Astrocyte of the cerebellum (primary cell): Measurements from ENCODE around the gene CACNA1B.
"Not testable (repeated sequence)": the region's sequence is repeated elsewhere in the genome, so short reads cannot be mapped to it uniquely, and the experiment has no call there.

Experiments
- DNase-seq: peaks from one replicate; pipeline ENCODE4 v3.0.0-alpha.2; 2011; ENCODE audit warnings: low read depth
- H3K4me3 ChIP-seq: 2 replicates; pipeline ENCODE4 v1.5.1; 2011; ENCODE audit warnings: mild to moderate bottlenecking, low read depth, low read length, moderate library complexity
- in situ Hi-C: cut with HindIII; loops from 2 replicates; pipeline ENCODE4 v1.10.0; 2017; ENCODE audit warnings: low sequenced_read_pairs
- TF ChIP-seq, protein P1 (sequence below): IDR thresholded peaks from 2 replicates; pipeline ENCODE4 v1.5.1; 2012; ENCODE audit warnings: low read length, low read depth, moderate library complexity, mild to moderate bottlenecking; ENCODE audit errors: missing control alignments

Gene CACNA1B

DNA sequence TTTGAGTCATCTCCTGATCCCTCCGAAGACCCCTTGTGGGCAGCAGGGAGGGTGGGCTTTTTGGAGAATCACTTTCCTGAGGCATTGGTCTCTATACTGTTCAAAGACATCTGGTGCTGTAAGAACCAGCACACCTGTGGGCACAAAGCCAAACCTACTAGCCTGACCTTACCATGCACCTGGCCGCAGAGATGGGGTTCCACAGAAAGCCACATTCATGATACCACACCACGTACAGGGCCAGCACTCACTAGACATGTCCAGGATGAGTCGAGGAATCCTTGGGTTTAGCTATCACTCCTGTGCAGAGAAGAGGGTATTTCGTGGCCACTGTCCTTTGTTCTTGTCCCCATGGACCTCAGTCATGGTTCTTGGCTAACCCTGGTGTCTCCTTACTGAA lies 203.4 kb downstream of the CACNA1B start:
- H3K4me3 ChIP-seq = no peak overlapping the region
- TF ChIP-seq, protein P1, sequence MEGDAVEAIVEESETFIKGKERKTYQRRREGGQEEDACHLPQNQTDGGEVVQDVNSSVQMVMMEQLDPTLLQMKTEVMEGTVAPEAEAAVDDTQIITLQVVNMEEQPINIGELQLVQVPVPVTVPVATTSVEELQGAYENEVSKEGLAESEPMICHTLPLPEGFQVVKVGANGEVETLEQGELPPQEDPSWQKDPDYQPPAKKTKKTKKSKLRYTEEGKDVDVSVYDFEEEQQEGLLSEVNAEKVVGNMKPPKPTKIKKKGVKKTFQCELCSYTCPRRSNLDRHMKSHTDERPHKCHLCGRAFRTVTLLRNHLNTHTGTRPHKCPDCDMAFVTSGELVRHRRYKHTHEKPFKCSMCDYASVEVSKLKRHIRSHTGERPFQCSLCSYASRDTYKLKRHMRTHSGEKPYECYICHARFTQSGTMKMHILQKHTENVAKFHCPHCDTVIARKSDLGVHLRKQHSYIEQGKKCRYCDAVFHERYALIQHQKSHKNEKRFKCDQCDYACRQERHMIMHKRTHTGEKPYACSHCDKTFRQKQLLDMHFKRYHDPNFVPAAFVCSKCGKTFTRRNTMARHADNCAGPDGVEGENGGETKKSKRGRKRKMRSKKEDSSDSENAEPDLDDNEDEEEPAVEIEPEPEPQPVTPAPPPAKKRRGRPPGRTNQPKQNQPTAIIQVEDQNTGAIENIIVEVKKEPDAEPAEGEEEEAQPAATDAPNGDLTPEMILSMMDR = no peak
- in situ Hi-C loops = no loop called here
- DNase-seq = no peak

DNA sequence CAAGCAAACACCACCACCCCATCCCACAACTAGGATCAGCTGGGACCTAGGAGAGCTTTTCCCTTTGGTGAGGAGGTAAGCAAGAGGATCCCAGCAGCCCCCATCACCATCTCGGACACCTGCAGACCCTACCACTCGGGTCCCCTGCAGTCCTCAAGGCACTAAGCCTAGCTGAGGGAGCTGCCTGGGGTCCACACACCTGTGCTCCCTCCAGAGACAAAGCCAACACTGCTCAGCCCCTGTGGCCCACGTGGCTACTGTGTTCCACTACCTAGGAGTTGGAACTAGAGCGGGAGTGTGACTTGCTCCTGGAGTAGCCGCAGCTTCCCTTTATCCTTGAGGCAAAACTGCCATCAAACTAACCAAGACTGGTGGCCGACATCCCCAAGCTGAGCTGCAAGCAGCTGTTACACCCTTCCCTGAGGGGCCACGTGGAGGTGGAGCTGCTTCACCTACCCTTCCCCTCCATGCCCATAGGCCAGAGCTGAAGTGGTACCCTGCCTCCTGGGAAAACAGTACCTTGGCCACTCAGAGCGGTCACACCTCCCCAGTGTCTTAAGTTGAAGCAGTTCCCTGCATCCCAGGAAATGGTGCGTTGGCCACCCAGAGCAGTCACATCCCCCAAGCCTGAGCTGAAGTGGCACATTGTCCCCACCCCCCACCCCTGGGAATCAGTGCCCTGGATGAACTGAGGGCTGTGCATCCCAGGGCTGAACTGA lies 205.5 kb downstream of the CACNA1B start:
- in situ Hi-C loops = no loop called here
- DNase-seq = no peak
- H3K4me3 ChIP-seq = no peak overlapping the region
- TF ChIP-seq, protein P1 = no peak

DNA sequence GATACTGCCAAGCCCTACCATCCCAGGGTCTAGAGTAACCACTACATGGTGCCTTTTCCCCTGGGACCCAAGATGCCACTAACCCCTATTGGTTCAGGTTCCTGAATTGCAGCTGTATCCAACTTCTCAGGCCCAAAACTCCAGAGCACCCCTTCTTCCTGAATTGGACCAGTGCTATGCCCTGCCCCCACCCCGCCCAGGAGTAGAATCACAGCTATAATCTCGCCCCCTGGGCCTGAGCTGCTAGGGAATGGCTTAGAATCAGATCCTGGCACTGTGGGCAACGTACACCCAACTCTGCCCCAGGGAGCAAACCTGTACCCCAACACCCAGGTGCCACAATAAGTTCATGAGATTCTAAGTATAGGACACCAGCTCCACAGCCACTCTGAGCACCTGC lies 206.3 kb downstream of the CACNA1B start:
- no peak for DNase-seq
- H3K4me3 ChIP-seq = no peak overlapping the region
- in situ Hi-C loops = no loop called here
- TF ChIP-seq, protein P1 = no peak

DNA sequence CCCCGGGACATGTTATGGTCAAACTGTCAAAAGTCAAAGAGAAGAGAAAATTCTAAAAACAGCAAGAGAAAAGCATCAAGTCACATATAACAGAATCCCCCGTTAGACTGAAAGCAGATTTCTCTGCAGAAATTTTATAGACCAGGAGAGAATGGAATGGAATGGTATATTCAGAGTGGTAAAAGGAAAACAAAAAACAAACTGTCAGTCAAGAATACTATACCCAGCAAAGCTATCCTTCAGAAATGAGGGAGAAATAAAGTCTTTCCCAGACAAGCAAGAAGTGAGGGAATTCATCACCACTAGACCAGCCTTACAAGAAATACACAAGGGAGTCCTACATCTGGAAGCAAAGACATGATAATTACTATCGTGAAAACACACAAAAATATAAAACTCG lies 208.0 kb downstream of the CACNA1B start:
- in situ Hi-C loops = no loop called here
- H3K4me3 ChIP-seq = no peak overlapping the region
- TF ChIP-seq, protein P1 = no peak
- no peak for DNase-seq

DNA sequence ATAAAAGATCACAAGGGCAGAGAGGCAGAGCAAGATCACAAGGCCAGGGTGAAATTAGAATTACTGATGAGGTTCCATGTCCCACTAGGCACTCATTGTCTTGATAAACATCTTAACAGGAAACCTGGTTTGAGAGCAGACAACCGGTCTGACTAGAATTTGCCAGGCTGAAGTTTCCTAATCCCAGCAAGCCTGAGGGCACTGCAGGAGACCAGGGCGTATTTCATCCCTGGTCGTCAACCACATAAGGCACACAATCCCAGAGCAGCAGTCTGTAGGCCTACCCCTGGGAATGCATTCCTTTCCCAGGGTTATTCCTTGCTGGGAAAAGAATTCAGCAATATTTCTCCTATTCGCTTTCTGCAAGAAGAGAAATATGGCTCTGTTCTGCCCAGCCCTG lies 214.5 kb downstream of the CACNA1B start:
- DNase-seq, H3K4me3 ChIP-seq, in situ Hi-C loops: not testable (repeated sequence)

DNA sequence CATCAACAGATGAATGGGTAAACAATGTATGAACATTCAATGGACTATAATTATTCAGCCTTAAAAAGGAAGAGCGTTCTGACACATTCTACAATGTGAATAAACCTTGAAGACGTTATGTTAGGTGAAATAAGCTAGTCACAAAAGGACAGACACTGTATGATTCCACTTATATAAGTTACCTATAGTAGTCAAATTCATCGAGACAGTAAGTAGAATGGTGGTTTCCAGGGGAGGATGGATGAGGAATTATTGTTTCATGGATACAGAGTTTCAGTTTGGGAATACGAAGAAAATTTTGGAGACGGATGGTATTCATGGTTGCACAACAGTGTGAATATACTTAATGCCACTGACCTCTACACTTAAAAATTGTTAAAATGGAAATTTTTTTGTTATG lies 216.4 kb downstream of the CACNA1B start:
- H3K4me3 ChIP-seq = no peak overlapping the region
- in situ Hi-C loops = no loop called here
- TF ChIP-seq, protein P1 = no peak
- no peak for DNase-seq

DNA sequence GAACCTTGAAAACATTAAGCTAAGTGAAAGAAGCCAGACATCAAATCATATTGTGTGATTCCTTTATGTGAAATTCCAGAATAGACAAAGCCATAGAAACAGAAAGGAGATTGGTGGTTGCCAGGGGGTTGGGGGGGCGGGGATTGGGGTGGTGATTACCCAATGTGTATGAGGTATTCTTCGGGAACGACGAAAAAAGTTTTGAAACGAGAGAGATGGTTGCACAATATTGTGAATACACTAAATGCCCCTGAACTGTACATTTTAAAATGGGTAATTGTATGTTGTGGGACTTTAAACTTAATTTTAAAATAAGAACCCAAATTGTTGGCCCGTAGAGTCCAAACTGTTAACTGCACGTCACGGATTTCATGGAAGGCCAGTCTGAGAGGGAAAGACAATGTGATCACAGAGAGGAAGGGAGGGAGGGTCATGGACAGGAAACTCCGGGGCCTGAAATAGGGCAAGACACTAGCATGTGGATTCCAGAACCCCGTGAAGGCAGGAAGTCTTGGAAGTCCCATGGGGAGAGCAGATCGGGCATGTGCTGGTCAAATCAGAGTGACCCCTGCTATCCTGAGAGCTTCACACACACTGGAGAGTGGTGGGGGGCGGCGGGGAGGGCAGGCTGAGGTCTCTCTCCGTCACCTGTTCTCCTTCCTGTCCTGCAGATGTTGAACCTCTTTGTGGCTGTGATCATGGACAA lies 218.4 kb downstream of the CACNA1B start:
- no peak for DNase-seq

More for the DNA sequence above, 218.4 kb downstream of the CACNA1B start:
- TF ChIP-seq, protein P1 = no peak
- H3K4me3 ChIP-seq = no peak overlapping the region
- in situ Hi-C loops = no loop called here
